Fibroblast of lung (primary cell): Measurements from ENCODE around the gene KLK15. TPM values are rescaled to one million over a fixed set of nuclear protein-coding genes. Genes with fewer than 3 reads are reported as not detected.

ENCODE experiments used
- DNase-seq, 2 donors: peaks; one replicate each; pipeline versions ENCODE4 v3.0.0 to v3.0.0-alpha.2; 2010; ENCODE audit warnings: low read depth in 2 of 2
- H2AFZ ChIP-seq: 2 replicates; pipeline ENCODE4 v1.5.1; 2012; ENCODE audit warnings: low read length, control low read depth, inconsistent platforms
- H3K27ac ChIP-seq: 2 replicates; pipeline ENCODE4 v1.5.1; 2011; ENCODE audit warnings: low read length, control low read depth; ENCODE audit not compliant: insufficient read depth
- H3K27me3 ChIP-seq: 2 replicates; pipeline ENCODE4 v1.5.1; 2011; ENCODE audit warnings: mild to moderate bottlenecking, low read length; ENCODE audit not compliant: control insufficient read depth, insufficient read depth
- H3K36me3 ChIP-seq: 2 replicates; pipeline ENCODE4 v1.5.1; 2011; ENCODE audit warnings: low read length; ENCODE audit not compliant: control insufficient read depth, insufficient read depth
- H3K4me1 ChIP-seq: 2 replicates; pipeline ENCODE4 v1.5.1; 2011; ENCODE audit warnings: low read length; ENCODE audit not compliant: control insufficient read depth, insufficient read depth; ENCODE audit errors: extremely low read depth
- H3K4me2 ChIP-seq: 2 replicates; pipeline ENCODE4 v1.5.1; 2011; ENCODE audit warnings: low read length, control low read depth; ENCODE audit not compliant: insufficient read depth; ENCODE audit errors: extremely low read depth
- H3K4me3 ChIP-seq, 4 experiments: fragments of 200-600 bp in 1 of 4; sonication (generic) in 1 of 4; replicated peaks in 1 of 4; 2 replicates each; pipeline ENCODE4 v1.5.1; 2011 to 2016; ENCODE audit warnings: low read length in 4 of 4, low read depth in 3 of 4, mild to moderate bottlenecking in 3 of 4, control low read depth in 2 of 4, inconsistent platforms in 1 of 4, mixed read lengths in 1 of 4; ENCODE audit not compliant: insufficient read depth in 1 of 4; ENCODE audit errors: control extremely low read depth in 1 of 4
- H3K79me2 ChIP-seq: 2 replicates; pipeline ENCODE4 v1.5.1; 2012; ENCODE audit warnings: mild to moderate bottlenecking, low read length, inconsistent platforms; ENCODE audit not compliant: control insufficient read depth, insufficient read depth
- H3K9ac ChIP-seq: 2 replicates; pipeline ENCODE4 v1.5.1; 2011; ENCODE audit warnings: mild to moderate bottlenecking, low read length, control low read depth; ENCODE audit not compliant: insufficient read depth
- H3K9me3 ChIP-seq: 2 replicates; pipeline ENCODE4 v1.5.1; 2012; ENCODE audit warnings: low read depth, low read length; ENCODE audit not compliant: control insufficient read depth, insufficient read depth
- H4K20me1 ChIP-seq: 2 replicates; pipeline ENCODE4 v1.5.1; 2011; ENCODE audit warnings: low read length; ENCODE audit not compliant: control insufficient read depth, insufficient read depth; ENCODE audit errors: extremely low read depth
- EZH2 ChIP-seq: IDR thresholded peaks from 2 replicates; pipeline ENCODE4 v1.5.1; 2012; ENCODE audit warnings: low read length, control low read depth, mild to moderate bottlenecking; ENCODE audit errors: missing control alignments
- polyA plus RNA-seq, 2 donors: library from polyadenylated mRNA; depleted of rRNA in 1 of 2; stranded (reverse) in 1 of 2; unstranded in 1 of 2; fragments of >200 nt; gene quantifications; 2 replicates each; pipeline ENCODE4 v1.2.1, GENCODE V29; 2011 to 2012; ENCODE audit warnings: missing spikeins in 1 of 2
- total RNA-seq: library from RNA; depleted of rRNA; stranded (reverse); fragments of >200 nt; gene quantifications from 2 replicates; pipeline ENCODE4 v1.2.1, GENCODE V29; 2014
- TF ChIP-seq, protein P1 (sequence below), 2 donors: IDR thresholded peaks in 1 of 2; conservative IDR thresholded peaks in 1 of 2; 1 replicate in 1 of 2; 2 replicates in 1 of 2; pipeline ENCODE4 v1.5.1; 2011 to 2012; ENCODE audit warnings: low read length in 2 of 2, control low read depth in 1 of 2, inconsistent platforms in 1 of 2, low read depth in 1 of 2, mild to moderate bottlenecking in 1 of 2

KLK15 gene
- total and polyA plus RNA-seq, 2 donors (not counting 1 experiment from before 2014, with no cell fraction given): not detected

DNA sequence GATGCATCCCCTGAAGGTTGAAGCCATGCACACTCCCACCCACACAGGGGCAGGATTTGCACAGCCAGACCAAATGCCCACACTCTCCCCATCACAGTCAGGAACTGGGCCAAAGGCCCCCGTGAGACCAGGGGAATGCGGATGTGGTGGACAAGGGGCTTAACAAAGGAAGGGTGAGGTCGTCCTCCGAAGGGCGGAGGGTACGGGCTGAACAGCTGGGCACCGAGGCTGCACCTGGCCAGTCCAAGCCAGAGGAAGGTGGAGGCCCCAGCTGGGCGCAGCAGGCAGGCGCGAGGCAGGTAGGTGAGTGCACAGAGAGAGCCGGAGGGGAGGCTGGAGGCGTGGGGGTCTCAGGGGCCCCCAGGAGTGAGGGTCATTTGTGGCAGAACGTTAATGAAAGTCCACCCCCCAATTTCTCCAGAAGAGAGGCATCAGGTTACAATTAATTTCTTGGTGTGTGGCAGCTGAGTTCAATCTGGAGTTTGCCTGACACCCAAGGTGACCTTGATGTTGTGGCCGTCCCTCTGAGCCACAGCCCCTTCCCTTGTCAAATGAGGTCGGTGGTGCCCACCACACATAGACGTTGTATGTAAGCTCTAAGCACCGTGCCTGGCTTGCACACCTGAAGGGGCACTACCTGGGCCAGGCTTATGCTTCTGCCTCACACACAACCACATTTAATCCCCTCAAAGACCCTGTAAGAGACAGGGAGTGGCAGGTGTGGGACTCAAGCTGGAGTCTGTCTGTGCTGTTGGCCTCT is 2.9 kb downstream of the KLK15 start:
- Histone ChIP-seq H2AFZ (no peak overlapping the region), H3K79me2 (no peaks in the 10 kb centered on the region), H3K9me3 (no peaks in the 10 kb centered on the region), H3K9ac (no peak overlapping the region), H3K36me3 (no peaks in the 10 kb centered on the region), H3K27ac (no peak overlapping the region), H3K4me2 (no peak overlapping the region), H3K4me3 (no peak overlapping the region), H3K4me1 (no peaks in the 10 kb centered on the region), H3K27me3 (no peaks in the 10 kb centered on the region), H4K20me1 (no peaks in the 10 kb centered on the region)
- DNase-seq: no peak
- TF ChIP-seq, protein P1, sequence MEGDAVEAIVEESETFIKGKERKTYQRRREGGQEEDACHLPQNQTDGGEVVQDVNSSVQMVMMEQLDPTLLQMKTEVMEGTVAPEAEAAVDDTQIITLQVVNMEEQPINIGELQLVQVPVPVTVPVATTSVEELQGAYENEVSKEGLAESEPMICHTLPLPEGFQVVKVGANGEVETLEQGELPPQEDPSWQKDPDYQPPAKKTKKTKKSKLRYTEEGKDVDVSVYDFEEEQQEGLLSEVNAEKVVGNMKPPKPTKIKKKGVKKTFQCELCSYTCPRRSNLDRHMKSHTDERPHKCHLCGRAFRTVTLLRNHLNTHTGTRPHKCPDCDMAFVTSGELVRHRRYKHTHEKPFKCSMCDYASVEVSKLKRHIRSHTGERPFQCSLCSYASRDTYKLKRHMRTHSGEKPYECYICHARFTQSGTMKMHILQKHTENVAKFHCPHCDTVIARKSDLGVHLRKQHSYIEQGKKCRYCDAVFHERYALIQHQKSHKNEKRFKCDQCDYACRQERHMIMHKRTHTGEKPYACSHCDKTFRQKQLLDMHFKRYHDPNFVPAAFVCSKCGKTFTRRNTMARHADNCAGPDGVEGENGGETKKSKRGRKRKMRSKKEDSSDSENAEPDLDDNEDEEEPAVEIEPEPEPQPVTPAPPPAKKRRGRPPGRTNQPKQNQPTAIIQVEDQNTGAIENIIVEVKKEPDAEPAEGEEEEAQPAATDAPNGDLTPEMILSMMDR (conservative IDR thresholded peaks at IDR 0.05 in 1 of 2, IDR thresholded peaks at IDR 0.05 in 1 of 2; ENCODE audit: low read depth in 1 of 2, low read length in 2 of 2): no peak
- TF ChIP-seq EZH2: no peak

DNA sequence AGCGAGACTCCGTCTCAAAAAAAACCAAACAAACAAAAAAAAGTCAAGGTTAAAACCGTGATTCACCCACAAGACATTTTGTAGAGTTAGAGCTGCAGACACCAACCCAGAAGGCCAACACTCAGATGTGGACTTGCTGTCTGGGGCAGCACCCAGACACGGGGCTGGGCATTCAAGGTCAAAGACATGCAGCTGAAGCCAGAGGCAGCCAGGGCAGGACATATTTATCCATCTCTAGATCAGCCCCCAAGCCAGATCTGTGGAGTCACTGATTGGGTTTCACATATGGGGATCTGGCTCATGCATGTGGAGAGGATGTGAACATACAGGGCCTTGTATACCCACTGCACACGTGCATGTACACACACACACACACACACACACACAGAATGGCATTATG is 3.6 kb downstream of the KLK15 start:
- TF ChIP-seq, protein P1 (conservative IDR thresholded peaks at IDR 0.05 in 1 of 2, IDR thresholded peaks at IDR 0.05 in 1 of 2; ENCODE audit: low read depth in 1 of 2, low read length in 2 of 2): no peak
- no peak for TF ChIP-seq EZH2
- no peaks in the 10 kb centered on the region for H3K9me3 ChIP-seq
- H3K27me3 ChIP-seq: no peaks in the 10 kb centered on the region
- no peak overlapping the region for H3K4me2 ChIP-seq
- no peak for DNase-seq
- H3K27ac ChIP-seq: no peak overlapping the region
- H3K4me1 ChIP-seq: no peaks in the 10 kb centered on the region
- no peak overlapping the region for H2AFZ ChIP-seq
- H3K36me3 ChIP-seq: no peaks in the 10 kb centered on the region
- no peak overlapping the region for H3K9ac ChIP-seq
- no peak overlapping the region for H3K4me3 ChIP-seq
- no peaks in the 10 kb centered on the region for H4K20me1 ChIP-seq
- H3K79me2 ChIP-seq: no peaks in the 10 kb centered on the region

DNA sequence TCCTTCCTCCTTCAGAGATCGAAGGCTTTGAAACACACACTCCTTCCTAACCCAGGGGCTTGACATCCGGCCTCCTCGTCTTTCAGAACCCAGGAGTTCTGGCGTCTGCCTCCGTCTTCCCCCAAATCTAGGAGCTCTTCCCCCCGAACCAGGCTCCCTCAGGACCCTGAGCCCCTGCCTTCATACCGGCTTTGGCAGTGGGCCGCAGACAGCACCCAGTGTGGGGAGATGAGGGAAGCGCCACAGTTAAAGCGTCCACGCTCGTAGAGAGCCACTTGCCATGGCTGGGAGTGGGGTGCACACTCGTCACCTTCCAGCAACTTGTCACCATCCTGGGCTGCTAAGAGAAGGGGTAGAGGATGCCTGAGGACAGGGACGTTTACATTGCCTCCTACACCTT is 5.9 kb downstream of the KLK15 start:
- Histone ChIP-seq H3K27ac (no peak overlapping the region), H3K9ac (no peak overlapping the region), H3K9me3 (no peaks in the 10 kb centered on the region), H3K4me1 (no peaks in the 10 kb centered on the region), H3K36me3 (no peaks in the 10 kb centered on the region), H3K79me2 (no peaks in the 10 kb centered on the region), H3K4me2 (no peak overlapping the region), H4K20me1 (no peaks in the 10 kb centered on the region), H3K27me3 (no peaks in the 10 kb centered on the region), H2AFZ (no peak overlapping the region), H3K4me3 (no peak overlapping the region)
- no peak for TF ChIP-seq EZH2
- TF ChIP-seq, protein P1 (conservative IDR thresholded peaks at IDR 0.05 in 1 of 2, IDR thresholded peaks at IDR 0.05 in 1 of 2; ENCODE audit: low read depth in 1 of 2, low read length in 2 of 2): no peak
- DNase-seq: no peak
